NB4 (cell line): ENCODE measurements around the gene NPHP4.

ENCODE experiments used
- DNase-seq: peaks from one replicate; pipeline ENCODE4 v3.0.0; 2010; ENCODE audit warnings: low read depth
- H3K4me3 ChIP-seq: one replicate; pipeline ENCODE4 v1.5.1; 2011; ENCODE audit warnings: mild to moderate bottlenecking, low read depth, low read length, moderate library complexity
- MYC ChIP-seq: IDR thresholded peaks from 2 replicates; pipeline ENCODE4 v1.6.1; 2011; ENCODE audit warnings: low read depth, low read length
- POLR2A ChIP-seq: IDR thresholded peaks from 2 replicates; pipeline ENCODE4 v1.6.1; 2011; ENCODE audit warnings: mild to moderate bottlenecking; ENCODE audit not compliant: insufficient read length; ENCODE audit errors: extremely low read depth
- TF ChIP-seq, protein P1 (sequence below): IDR thresholded peaks from 2 replicates; pipeline ENCODE4 v1.6.1; 2011; ENCODE audit warnings: low read depth, low read length
- TF ChIP-seq, protein P2 (sequence below): IDR thresholded peaks from one replicate; pipeline ENCODE4 v1.5.1; 2012; ENCODE audit warnings: low read depth, low read length

The NPHP4 gene

DNA sequence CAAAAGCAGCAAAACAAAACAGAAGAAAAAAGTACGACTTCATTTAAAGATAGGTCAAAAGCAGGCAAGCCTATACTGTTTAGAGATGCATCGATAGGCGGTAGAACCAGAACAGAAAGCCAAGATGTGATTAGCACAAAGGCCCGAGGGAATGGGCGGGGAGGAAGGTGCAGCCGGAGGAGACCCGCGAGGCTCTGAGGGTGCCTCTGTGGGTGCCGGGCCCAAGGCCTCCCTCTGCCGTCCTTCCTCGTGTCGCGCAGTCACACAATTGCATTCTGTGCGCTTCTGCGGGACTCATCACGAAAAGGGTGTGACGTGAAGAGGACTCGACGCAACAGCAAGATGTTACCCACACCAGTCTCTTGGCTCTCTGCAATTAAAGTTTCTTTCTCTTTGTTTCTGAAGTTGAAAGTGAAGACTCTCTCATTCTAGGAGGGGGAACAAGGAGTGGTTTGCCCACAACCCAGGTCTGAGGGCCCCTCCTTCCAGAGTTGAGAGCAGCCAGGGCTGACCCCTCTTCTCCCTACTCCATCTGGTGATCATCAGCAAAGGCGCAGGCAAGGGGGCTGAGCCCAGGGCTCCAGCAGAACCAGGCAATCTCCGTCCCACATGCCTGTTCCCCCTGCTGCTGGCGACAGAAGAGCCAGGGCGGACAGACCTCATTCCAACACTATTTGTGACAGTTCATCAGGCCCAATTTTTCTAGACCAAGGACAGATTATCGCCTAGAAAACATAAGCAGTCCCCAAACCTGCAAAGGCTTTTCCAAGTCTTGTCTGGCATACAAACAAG is 41.0 kb downstream of the NPHP4 start:
- DNase-seq, result no peak
- H3K4me3 ChIP-seq, result no peak overlapping the region
- TF ChIP-seq, protein P1, sequence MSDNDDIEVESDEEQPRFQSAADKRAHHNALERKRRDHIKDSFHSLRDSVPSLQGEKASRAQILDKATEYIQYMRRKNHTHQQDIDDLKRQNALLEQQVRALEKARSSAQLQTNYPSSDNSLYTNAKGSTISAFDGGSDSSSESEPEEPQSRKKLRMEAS, result no peak
- TF ChIP-seq POLR2A (no peak), MYC (no peak)
- TF ChIP-seq, protein P2, sequence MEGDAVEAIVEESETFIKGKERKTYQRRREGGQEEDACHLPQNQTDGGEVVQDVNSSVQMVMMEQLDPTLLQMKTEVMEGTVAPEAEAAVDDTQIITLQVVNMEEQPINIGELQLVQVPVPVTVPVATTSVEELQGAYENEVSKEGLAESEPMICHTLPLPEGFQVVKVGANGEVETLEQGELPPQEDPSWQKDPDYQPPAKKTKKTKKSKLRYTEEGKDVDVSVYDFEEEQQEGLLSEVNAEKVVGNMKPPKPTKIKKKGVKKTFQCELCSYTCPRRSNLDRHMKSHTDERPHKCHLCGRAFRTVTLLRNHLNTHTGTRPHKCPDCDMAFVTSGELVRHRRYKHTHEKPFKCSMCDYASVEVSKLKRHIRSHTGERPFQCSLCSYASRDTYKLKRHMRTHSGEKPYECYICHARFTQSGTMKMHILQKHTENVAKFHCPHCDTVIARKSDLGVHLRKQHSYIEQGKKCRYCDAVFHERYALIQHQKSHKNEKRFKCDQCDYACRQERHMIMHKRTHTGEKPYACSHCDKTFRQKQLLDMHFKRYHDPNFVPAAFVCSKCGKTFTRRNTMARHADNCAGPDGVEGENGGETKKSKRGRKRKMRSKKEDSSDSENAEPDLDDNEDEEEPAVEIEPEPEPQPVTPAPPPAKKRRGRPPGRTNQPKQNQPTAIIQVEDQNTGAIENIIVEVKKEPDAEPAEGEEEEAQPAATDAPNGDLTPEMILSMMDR, result no peak

DNA sequence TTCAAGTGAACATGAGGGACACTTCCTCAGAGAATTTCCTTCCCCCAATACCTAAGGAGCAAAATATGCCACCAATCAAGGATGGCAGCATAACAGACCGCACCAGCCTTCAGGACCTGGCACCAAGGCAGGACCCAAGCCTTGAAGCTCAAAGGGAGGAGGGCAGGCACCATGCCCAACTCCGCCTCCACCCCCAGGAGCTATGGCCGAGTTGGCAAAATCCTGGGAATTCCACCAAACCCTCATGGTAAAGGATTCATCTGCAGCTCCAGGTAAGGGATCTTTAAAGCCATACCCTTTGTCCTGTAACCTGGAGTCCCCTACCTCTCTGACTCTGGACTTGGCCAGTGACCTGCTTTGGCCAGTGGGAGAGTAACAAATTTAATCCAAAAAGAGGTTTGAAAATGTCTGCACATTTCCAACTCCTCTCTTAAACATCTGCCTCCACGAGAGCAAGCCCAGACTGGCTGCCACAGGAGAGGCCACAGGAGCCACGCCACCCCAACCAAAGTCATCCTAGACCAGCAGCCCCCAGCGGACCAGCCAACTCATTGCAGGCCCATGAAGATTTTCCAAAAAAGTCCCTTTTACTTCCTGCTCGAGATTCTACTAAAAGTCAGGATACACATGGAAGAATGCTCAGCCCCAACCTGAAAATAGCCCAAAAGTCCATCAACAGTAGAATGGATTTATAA is 41.9 kb downstream of the NPHP4 start:
- TF ChIP-seq, protein P1, result no peak
- no peak for TF ChIP-seq MYC
- TF ChIP-seq, protein P2, result no peak
- H3K4me3 ChIP-seq, result no peak overlapping the region
- no peak for DNase-seq

DNA sequence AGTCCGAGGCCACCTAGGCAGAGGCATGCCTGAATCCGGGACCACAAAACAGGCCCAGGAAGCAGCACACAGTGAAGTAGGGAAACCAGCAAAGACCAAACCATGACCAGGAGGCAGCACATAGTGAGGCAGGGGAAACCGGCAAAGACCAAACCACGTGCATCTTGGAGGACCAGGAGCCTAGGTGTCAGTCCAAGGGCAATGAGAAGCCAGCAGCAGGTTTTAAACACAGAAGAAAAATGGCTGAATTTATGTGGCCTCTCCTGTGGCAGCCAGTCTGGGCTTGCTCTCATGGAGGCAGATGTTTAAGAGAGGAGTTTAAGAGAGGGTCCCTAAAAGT is 42.5 kb downstream of the NPHP4 start:
- H3K4me3 ChIP-seq, result no peak overlapping the region
- no peak for DNase-seq
- TF ChIP-seq POLR2A, result no peak
- TF ChIP-seq, protein P2, result no peak
- TF ChIP-seq MYC, result no peak
- TF ChIP-seq, protein P1, result no peak

DNA sequence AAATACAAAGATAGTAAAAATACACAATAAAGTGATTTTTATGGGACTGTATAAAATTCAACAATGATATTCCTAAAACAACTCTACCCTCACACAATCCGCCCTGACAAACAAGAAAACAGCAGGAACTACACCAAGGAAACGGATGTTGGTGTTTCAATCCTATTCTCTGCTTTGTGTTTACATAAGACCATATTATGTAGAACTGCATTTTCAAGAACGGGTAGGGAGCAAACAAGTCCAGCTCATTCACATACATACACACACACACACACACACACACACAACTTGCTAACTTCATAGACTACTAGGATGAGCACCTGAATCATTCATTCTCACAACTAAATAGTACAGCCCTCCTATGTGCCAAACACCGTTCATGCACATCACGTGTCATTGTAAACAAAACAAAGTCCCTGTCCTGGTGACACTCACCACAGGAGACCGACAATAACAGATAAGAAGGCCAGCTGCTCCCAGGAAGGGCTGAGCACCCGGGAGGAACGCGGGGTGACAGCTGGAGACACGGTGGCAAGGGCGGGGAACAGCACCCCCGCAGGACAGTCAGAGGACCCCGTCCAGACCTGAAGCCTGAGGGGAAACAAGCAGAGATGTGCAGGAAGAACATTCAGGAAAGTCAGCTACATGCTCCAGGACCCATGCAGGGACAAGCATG is 43.0 kb downstream of the NPHP4 start:
- TF ChIP-seq, protein P2, result no peak
- no peak for TF ChIP-seq POLR2A
- TF ChIP-seq, protein P1, result no peak
- TF ChIP-seq MYC, result no peak
- H3K4me3 ChIP-seq, result no peak overlapping the region
- no peak for DNase-seq

DNA sequence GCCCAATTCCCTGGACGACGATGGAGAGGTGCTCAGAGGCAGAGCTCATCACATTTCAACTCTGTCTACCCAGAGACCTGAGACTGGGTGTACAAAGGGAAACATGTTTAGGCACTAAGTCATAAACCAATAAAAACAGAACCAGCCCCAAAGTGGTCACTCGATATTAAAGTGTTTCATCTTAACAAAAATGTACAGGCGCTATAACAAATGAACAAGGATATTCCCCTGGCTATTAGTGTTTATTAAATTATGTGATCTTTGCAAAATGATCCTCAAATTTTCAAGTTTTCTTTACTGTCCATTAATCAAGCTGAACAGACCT is 43.6 kb downstream of the NPHP4 start:
- TF ChIP-seq POLR2A, result no peak
- TF ChIP-seq, protein P2, result no peak
- TF ChIP-seq, protein P1, result no peak
- no peak for TF ChIP-seq MYC
- no peak for DNase-seq
- no peak overlapping the region for H3K4me3 ChIP-seq
